Type B pancreatic cell (in vitro differentiated cells): ENCODE results near the gene PLEKHA6. TPM values are rescaled to one million over a fixed set of nuclear protein-coding genes. Genes with fewer than 3 reads are reported as not detected.

ENCODE experiments used
- DNase-seq: peaks from one replicate; pipeline ENCODE4 v3.0.0; 2021; ENCODE audit warnings: mixed read lengths; ENCODE audit not compliant: unreplicated experiment; ENCODE audit errors: extremely low spot score
- H3K27ac Mint-ChIP-seq: 2 replicates; pipeline ENCODE4 v1.8.0; 2021; ENCODE audit warnings: mild to moderate bottlenecking, mixed read lengths
- H3K27me3 Mint-ChIP-seq: 2 replicates; pipeline ENCODE4 v1.8.0; 2021; ENCODE audit warnings: mixed read lengths
- H3K36me3 Mint-ChIP-seq: 2 replicates; pipeline ENCODE4 v1.8.0; 2021; ENCODE audit warnings: mixed read lengths
- H3K4me1 Mint-ChIP-seq: one replicate; pipeline ENCODE4 v1.8.0; 2021; ENCODE audit warnings: mixed read lengths; ENCODE audit not compliant: unreplicated experiment
- H3K4me3 Mint-ChIP-seq: 2 replicates; pipeline ENCODE4 v1.8.0; 2021; ENCODE audit warnings: mild to moderate bottlenecking, mixed read lengths
- H3K9me3 Mint-ChIP-seq: 2 replicates; pipeline ENCODE4 v1.8.0; 2021; ENCODE audit warnings: mixed read lengths
- CTCF ChIP-seq: fragments of 200-600 bp; sonication (generic); conservative IDR thresholded peaks from 2 replicates; pipeline ENCODE4 v1.5.0; 2021; ENCODE audit warnings: antibody characterized with exemption, mild to moderate bottlenecking
- total RNA-seq: library from RNA; stranded (reverse); gene quantifications from 2 replicates; pipeline ENCODE4 v1.2.1, GENCODE V29; 2021; ENCODE audit warnings: low replicate concordance

Gene PLEKHA6
- total RNA-seq, 1 donor from 2014 or later: 37.8 TPM

GRCh38 chr1:204263254-204263910 lies 96.3 kb downstream of the PLEKHA6 start:
- Mint-ChIP-seq H3K27me3 (no peaks in the 10 kb centered on the region), H3K36me3 (peaks cover 12% of the 10 kb centered on the region), H3K27ac (peak overlapping the region; percentile 11), H3K4me1 (peaks cover 35% of the 10 kb centered on the region), H3K4me3 (peak overlapping the region; percentile 26), H3K9me3 (no peaks in the 10 kb centered on the region)
- no peak for DNase-seq
- TF ChIP-seq CTCF: no peak

- Mint-ChIP-seq H3K27me3 (no peaks in the 10 kb centered on the region), H3K36me3 (peaks cover 15% of the 10 kb centered on the region), H3K4me3 (peak overlapping the region; percentile 17), H3K9me3 (no peaks in the 10 kb centered on the region), H3K4me1 (peaks cover 35% of the 10 kb centered on the region), H3K27ac (peak overlapping the region; percentile 11)
- no peak for TF ChIP-seq CTCF
- DNase-seq: no peak
These were observed 97.0 kb downstream of the PLEKHA6 start for GRCh38 chr1:204262506-204263253.

- Mint-ChIP-seq H3K27ac (no peak overlapping the region), H3K4me1 (peaks cover 28% of the 10 kb centered on the region), H3K27me3 (no peaks in the 10 kb centered on the region), H3K4me3 (no peak overlapping the region), H3K36me3 (peaks cover 10% of the 10 kb centered on the region), H3K9me3 (no peaks in the 10 kb centered on the region)
- TF ChIP-seq CTCF: no peak
- no peak for DNase-seq
These were observed 97.8 kb downstream of the PLEKHA6 start for GRCh38 chr1:204261746-204262505.

- no peak overlapping the region for H3K4me3 Mint-ChIP-seq
- no peak for DNase-seq
- H3K27me3 Mint-ChIP-seq: no peaks in the 10 kb centered on the region
- H3K4me1 Mint-ChIP-seq: peaks cover 26% of the 10 kb centered on the region
- H3K27ac Mint-ChIP-seq: no peak overlapping the region
- TF ChIP-seq CTCF: no peak
- peaks cover 13% of the 10 kb centered on the region for H3K36me3 Mint-ChIP-seq
- H3K9me3 Mint-ChIP-seq: no peaks in the 10 kb centered on the region
These were observed 98.5 kb downstream of the PLEKHA6 start for GRCh38 chr1:204261266-204261665.

GRCh38 chr1:204260601-204261197 lies 99.0 kb downstream of the PLEKHA6 start:
- Mint-ChIP-seq H3K36me3 (peaks cover 16% of the 10 kb centered on the region), H3K27me3 (no peaks in the 10 kb centered on the region), H3K27ac (no peak overlapping the region), H3K4me1 (peaks cover 31% of the 10 kb centered on the region), H3K9me3 (no peaks in the 10 kb centered on the region), H3K4me3 (no peak overlapping the region)
- DNase-seq: no peak
- TF ChIP-seq CTCF: no peak
